Adrenal gland (tissue), 12 donors: ENCODE data around the gene ANKRD10. TPM values are rescaled to one million over a fixed set of nuclear protein-coding genes. Genes with fewer than 3 reads are reported as not detected.

Experiments used
- DNase-seq, 7 donors: peaks; one replicate each; pipeline ENCODE4 v3.0.0-alpha.2; 2019 to 2020
- H3K27ac ChIP-seq, 5 donors: fragments of 200-600 bp; sonication (generic) in 4 of 5; 1 replicate in 3 of 5; 2 replicates in 2 of 5; pipeline versions ENCODE4 v1.5.1 to v1.8.0; 2016 to 2020; ENCODE audit warnings: mild to moderate bottlenecking in 1 of 5
- H3K27me3 ChIP-seq: fragments of 200-600 bp; 2 replicates; pipeline ENCODE4 v1.8.0; 2021
- H3K36me3 ChIP-seq, 2 donors: fragments of 200-600 bp; replicated peaks in 1 of 2; 1 replicate in 1 of 2; 2 replicates in 1 of 2; pipeline versions ENCODE4 v1.5.1 to v1.8.0; 2018 to 2022
- H3K4me1 ChIP-seq, 2 donors: fragments of 200-600 bp; replicated peaks in 1 of 2; 1 replicate in 1 of 2; 2 replicates in 1 of 2; pipeline versions ENCODE4 v1.5.1 to v1.8.0; 2018 to 2021
- H3K4me3 ChIP-seq, 4 donors: fragments of 200-600 bp; sonication (generic) in 3 of 4; one replicate each; pipeline ENCODE4 v1.5.1; 2016 to 2018
- H3K9me3 ChIP-seq, 3 donors: fragments of 200-600 bp; sonication (generic) in 1 of 3; replicated peaks in 1 of 3; 1 replicate in 2 of 3; 2 replicates in 1 of 3; pipeline versions ENCODE4 v1.5.1 to v1.8.0; 2016 to 2021
- CTCF ChIP-seq, 6 experiments: fragments of 450-650 bp in 4 of 6; fragments of 200-600 bp in 2 of 6; sonication (generic) in 1 of 6; IDR thresholded peaks; 1 replicate in 5 of 6; 2 replicates in 1 of 6; pipeline versions ENCODE4 v1.5.1 to v1.8.0; 2016 to 2021; ENCODE audit warnings: antibody characterized with exemption in 6 of 6, mild to moderate bottlenecking in 2 of 6, moderate library complexity in 1 of 6
- POLR2A ChIP-seq, 2 donors: fragments of 450-650 bp; IDR thresholded peaks; one replicate each; pipeline ENCODE4 v1.6.1; 2017; ENCODE audit warnings: antibody characterized with exemption in 2 of 2, mild to moderate bottlenecking in 2 of 2, moderate library complexity in 1 of 2
- WGBS, 4 donors: extraction: QIAGEN DNeasy Blood & Tissue Kit in 2 of 4; methylation state at CpG; one replicate each; pipeline versions ENCODE4 v1.1.5 to v1.1.7; 2013 to 2017; 5-methylcytosine and 5-hydroxymethylcytosine counted together
- intact Hi-C, 2 donors: fragments of 100-400 bp; cut with DNase I; formaldehyde crosslinking; loops; one replicate each; pipeline versions ENCODE4 v1.14.1 to v1.15.0; 2022 to 2023
- polyA plus RNA-seq, 3 donors: library from polyadenylated mRNA; stranded (reverse); fragments of 200-250 nt in 2 of 3; fragments of 350-450 nt in 1 of 3; fragmentation: Illumina TruSeq in 1 of 3; extraction: RNeasy Lipid Tissue Mini Kit (QIAGEN cat#74804) in 1 of 3; gene quantifications; one replicate each; pipeline ENCODE4 v1.2.3, GENCODE V29; 2013 to 2014
- total RNA-seq, 9 donors: library from RNA; depleted of rRNA in 4 of 9; stranded (reverse); fragments of >200 nt in 4 of 9; fragments of 120-200 nt in 1 of 9; fragmentation: NEBNext Ultra II Directional in 1 of 9; extraction: Animal tissue kit (Norgen Biotek cat#: 25700) in 1 of 9; gene quantifications; one replicate each; pipeline versions ENCODE4 v1.1.0 to v1.2.4, GENCODE V29; 2013 to 2023
- donor health status: healthy with polysubstance abuse.
- donor health status: Bipolar disorder and iron deficiency.
- donor health status: DM: yes; HTN: yes; CAD: no.
- donor health status: DM: no; HTN: no; CAD: no.
- donor health status: DM: no; HTN: no; CAD: no.
- donor health status: DM: yes; HTN: yes; CAD: no.

The ANKRD10 gene
- total and polyA plus RNA-seq, 12 donors, result 36.5 to 159 (median 101) TPM

- H3K27me3 ChIP-seq, result no peaks in the 10 kb centered on the region
- no peak for DNase-seq
- no peak for TF ChIP-seq CTCF (IDR thresholded peaks at IDR 0.05)
- TF ChIP-seq POLR2A (IDR thresholded peaks at IDR 0.05), result no peak
- no peak overlapping the region for H3K4me3 ChIP-seq
- WGBS, 4 donors, result 76 to 83% (median 78%) methylated on average over 13 of the region's 13 CpGs
- intact Hi-C loops, result no loop called here
- H3K27ac ChIP-seq, result no peak overlapping the region
- H3K9me3 ChIP-seq, result no peaks in the 10 kb centered on the region
- no peaks in the 10 kb centered on the region for H3K36me3 ChIP-seq
- H3K4me1 ChIP-seq, result no peaks in the 10 kb centered on the region
Observed at GRCh38 chr13:110938662-110939421, 24.0 kb upstream of the ANKRD10 start.

DNA sequence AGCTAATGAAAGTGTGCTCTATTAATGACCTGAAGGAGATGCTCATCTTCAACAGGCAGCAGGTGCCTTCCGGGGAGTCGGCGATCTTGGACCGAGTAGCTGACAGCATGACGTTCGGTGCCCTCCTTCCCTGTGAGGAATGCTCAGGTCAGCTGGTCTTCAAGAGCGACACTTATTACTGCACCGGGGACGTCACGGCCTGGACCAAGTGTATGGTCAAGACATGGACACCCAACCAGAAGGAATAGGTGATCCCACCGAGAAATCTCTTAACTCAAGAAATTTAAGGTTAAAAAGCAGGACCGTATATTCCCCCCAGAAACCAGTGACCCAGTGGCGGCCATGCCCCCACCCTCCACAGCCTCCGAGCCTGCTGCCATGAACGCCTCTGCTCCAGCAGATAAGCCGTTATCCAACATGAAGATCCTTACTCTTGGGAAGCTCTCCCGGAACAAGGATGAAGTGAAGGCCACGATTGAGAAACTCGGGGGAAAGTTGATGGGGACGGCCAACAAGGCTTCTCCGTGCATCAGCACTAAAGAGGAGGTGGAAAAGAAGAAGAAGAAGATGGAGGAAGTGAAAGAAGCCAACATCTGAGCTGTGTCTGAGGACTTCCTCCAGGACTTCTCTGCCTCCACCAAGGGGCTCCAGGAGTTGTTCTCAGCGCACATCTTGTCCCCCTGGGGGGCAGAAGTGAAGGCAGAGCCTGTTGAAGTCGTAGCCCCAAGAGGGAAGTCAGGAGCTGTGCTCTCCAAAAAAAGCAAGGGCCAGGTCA is 22.8 kb upstream of the ANKRD10 start:
- Histone ChIP-seq H3K9me3 (peaks cover 0 to 5% (median 0%) of the 10 kb centered on the region in 3 donors), H3K27ac (no peak overlapping the region), H3K36me3 (no peaks in the 10 kb centered on the region), H3K27me3 (no peaks in the 10 kb centered on the region), H3K4me3 (no peak overlapping the region), H3K4me1 (no peaks in the 10 kb centered on the region)
- DNase-seq, result no peak
- WGBS, 4 donors, result 87 to 90% (median 89%) methylated on average over 22 to 23 of the region's 23 CpGs
- intact Hi-C loops, result no loop called here
- no peak for TF ChIP-seq POLR2A (IDR thresholded peaks at IDR 0.05)
- TF ChIP-seq CTCF (IDR thresholded peaks at IDR 0.05), result no peak

GRCh38 chr13:110936519-110936918 is 21.6 kb upstream of the ANKRD10 start:
- WGBS, 4 donors, result 91 to 95% (median 94%) methylated on average over 23 of the region's 23 CpGs
- Histone ChIP-seq H3K4me3 (no peak overlapping the region), H3K4me1 (no peaks in the 10 kb centered on the region)

More at GRCh38 chr13:110936519-110936918, 21.6 kb upstream of the ANKRD10 start:
- TF ChIP-seq CTCF (IDR thresholded peaks at IDR 0.05) (no peak), POLR2A (IDR thresholded peaks at IDR 0.05) (no peak)
- DNase-seq, result no peak
- intact Hi-C loops, result no loop called here
- Histone ChIP-seq H3K27ac (no peak overlapping the region), H3K27me3 (no peaks in the 10 kb centered on the region), H3K36me3 (no peaks in the 10 kb centered on the region), H3K9me3 (peaks cover 0 to 5% (median 0%) of the 10 kb centered on the region in 3 donors)
